Osteocyte (in vitro differentiated cells): Measurements from ENCODE around the gene ATF4. TPM values are rescaled to one million over a fixed set of nuclear protein-coding genes. Genes with fewer than 3 reads are reported as not detected.

ENCODE experiments used
- DNase-seq: peaks from one replicate; pipeline ENCODE4 v3.0.0; 2021; ENCODE audit warnings: mixed read lengths; ENCODE audit not compliant: unreplicated experiment; ENCODE audit errors: extremely low spot score
- H3K27ac Mint-ChIP-seq: one replicate; pipeline ENCODE4 v1.8.0; 2021; ENCODE audit warnings: mild to moderate bottlenecking, mixed read lengths; ENCODE audit not compliant: unreplicated experiment
- H3K27me3 Mint-ChIP-seq: one replicate; pipeline ENCODE4 v1.8.0; 2021; ENCODE audit warnings: mixed read lengths; ENCODE audit not compliant: unreplicated experiment
- H3K36me3 Mint-ChIP-seq: one replicate; pipeline ENCODE4 v1.8.0; 2021; ENCODE audit warnings: mixed read lengths; ENCODE audit not compliant: unreplicated experiment
- H3K4me1 Mint-ChIP-seq: one replicate; pipeline ENCODE4 v1.8.0; 2021; ENCODE audit warnings: mixed read lengths; ENCODE audit not compliant: unreplicated experiment
- H3K4me3 Mint-ChIP-seq: one replicate; pipeline ENCODE4 v1.8.0; 2021; ENCODE audit warnings: mild to moderate bottlenecking, moderate library complexity, mixed read lengths; ENCODE audit not compliant: unreplicated experiment
- H3K9me3 Mint-ChIP-seq: one replicate; pipeline ENCODE4 v1.8.0; 2021; ENCODE audit warnings: mixed read lengths; ENCODE audit not compliant: unreplicated experiment
- CTCF ChIP-seq: fragments of 200-600 bp; sonication (generic); IDR thresholded peaks from 2 replicates; pipeline ENCODE4 v1.5.0; 2021; ENCODE audit warnings: antibody characterized with exemption, mild to moderate bottlenecking, moderate library complexity
- long read RNA-seq: library from polyadenylated mRNA; unstranded; transcript quantifications from one replicate; pipeline ENCODE4 v2.0.0, GENCODE V29; 2021
- total RNA-seq: library from RNA; stranded (reverse); gene quantifications from 2 replicates; pipeline ENCODE4 v1.2.1, GENCODE V29; 2021

The ATF4 gene
- 408 and 440 TPM in 2 replicates for total RNA-seq
- long read RNA-seq, transcript ATF4-202 (3 exons, 1,419 nt): major isoform, 1,656 of 1,686 reads
- long read RNA-seq, transcript ATF4-201 (2 exons, 2,019 nt): minor isoform, 10 of 1,686 reads
- long read RNA-seq, partial matches to known transcripts: 8 of 1,686 reads
- long read RNA-seq, other reads (novel, unspliced or antisense): 10 of 1,686 reads

DNA sequence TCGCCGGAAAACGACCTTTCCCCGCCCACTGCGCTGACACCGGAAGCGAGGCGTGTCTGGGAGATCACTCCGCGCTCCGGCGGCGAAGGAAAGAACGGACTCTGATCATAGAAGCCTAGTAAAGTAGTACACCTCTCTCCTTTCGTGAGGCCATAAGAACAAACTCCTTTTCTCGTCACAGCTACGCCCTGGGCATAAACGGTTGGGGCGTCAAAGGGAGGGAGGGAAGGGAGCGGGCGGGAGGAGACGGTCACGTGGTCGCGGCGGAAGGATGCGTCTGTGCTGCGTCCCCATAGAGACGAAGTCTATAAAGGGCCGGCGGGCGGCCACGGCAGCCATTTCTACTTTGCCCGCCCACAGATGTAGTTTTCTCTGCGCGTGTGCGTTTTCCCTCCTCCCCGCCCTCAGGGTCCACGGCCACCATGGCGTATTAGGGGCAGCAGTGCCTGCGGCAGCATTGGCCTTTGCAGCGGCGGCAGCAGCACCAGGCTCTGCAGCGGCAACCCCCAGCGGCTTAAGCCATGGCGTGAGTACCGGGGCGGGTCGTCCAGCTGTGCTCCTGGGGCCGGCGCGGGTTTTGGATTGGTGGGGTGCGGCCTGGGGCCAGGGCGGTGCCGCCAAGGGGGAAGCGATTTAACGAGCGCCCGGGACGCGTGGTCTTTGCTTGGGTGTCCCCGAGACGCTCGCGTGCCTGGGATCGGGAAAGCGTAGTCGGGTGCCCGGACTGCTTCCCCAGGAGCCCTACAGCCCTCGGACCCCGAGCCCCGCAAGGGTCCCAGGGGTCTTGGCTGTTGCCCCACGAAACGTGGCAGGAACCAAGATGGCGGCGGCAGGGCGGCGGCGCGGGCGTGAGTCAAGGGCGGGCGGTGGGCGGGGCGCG lies at the start of gene ATF4:
ATF4 (plus strand) TSS at position 337 of the 880 bp plus-strand sequence. CDS start 884 bp downstream, outside the sequence.
- H3K27ac Mint-ChIP-seq: peak within 1 kb of the TSS; percentile 95
- peaks cover 43% of the 10 kb centered on the region for H3K36me3 Mint-ChIP-seq
- H3K9me3 Mint-ChIP-seq: no peaks in the 10 kb centered on the region
- TF ChIP-seq CTCF: no peak
- H3K4me3 Mint-ChIP-seq: peak within 1 kb of the TSS; percentile 92
- H3K4me1 Mint-ChIP-seq: peaks cover 53% of the 10 kb centered on the region
- H3K27me3 Mint-ChIP-seq: no peaks in the 10 kb centered on the region
- DNase-seq: peak; percentile 95

DNA sequence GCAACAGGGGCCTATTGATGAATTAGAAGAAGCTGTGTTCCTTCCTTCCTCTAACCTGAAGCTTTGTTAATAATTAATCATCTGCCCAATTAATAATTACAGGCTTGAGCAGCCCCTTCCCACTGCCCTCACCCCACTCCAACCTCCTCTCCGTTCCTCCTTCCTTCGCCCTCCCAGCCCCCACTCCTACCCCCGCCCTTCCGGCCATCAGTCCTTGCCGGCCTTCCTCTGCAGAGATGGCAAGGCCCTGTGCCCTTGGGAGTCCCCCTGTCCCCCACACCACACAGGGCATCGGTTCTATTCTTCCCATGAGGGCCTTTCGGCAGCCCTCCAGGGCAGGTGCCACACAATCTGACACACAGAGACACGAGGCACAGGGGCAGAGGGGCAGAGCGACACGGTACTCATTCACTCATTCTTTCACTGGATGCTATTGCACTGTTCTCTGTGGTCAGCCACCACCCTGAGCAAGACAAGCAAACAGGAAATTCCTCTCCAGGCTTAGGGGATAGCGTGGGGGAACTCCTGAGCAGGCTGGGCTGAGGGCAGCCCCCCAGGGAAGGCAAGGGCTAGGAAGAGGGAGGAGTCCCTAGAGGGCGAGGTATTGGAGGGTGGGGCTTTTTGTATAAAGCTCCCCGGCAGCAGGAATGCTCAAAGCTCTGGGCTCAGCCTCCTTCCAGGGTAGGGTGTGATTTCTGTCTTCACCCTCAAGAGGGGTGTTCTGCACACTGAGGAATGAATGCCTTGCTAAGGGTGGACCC lies 48.8 kb upstream of the ATF4 start:
- peak overlapping the region; percentile 85 for H3K27ac Mint-ChIP-seq
- H3K4me3 Mint-ChIP-seq: peak overlapping the region; percentile 30
- H3K9me3 Mint-ChIP-seq: no peaks in the 10 kb centered on the region
- TF ChIP-seq CTCF: peak; percentile 7
- H3K4me1 Mint-ChIP-seq: peaks cover 75% of the 10 kb centered on the region
- no peak for DNase-seq
- no peaks in the 10 kb centered on the region for H3K36me3 Mint-ChIP-seq
- no peaks in the 10 kb centered on the region for H3K27me3 Mint-ChIP-seq

- H3K4me3 Mint-ChIP-seq: no peak overlapping the region
- peak overlapping the region; percentile 85 for H3K27ac Mint-ChIP-seq
Observed at GRCh38 chr22:39472570-39473556, 47.5 kb upstream of the ATF4 start.

GRCh38 chr22:39473851-39474250 lies 46.5 kb upstream of the ATF4 start:
- TF ChIP-seq CTCF: no peak
- H3K4me1 Mint-ChIP-seq: peaks cover 64% of the 10 kb centered on the region
- no peaks in the 10 kb centered on the region for H3K36me3 Mint-ChIP-seq
- no peak overlapping the region for H3K27ac Mint-ChIP-seq
- no peak for DNase-seq
- H3K4me3 Mint-ChIP-seq: peak overlapping the region; percentile 10
- H3K9me3 Mint-ChIP-seq: no peaks in the 10 kb centered on the region
- no peaks in the 10 kb centered on the region for H3K27me3 Mint-ChIP-seq

More at GRCh38 chr22:39472570-39473556, 47.5 kb upstream of the ATF4 start:
- TF ChIP-seq CTCF: no peak
- Mint-ChIP-seq H3K36me3 (no peaks in the 10 kb centered on the region), H3K4me1 (peaks cover 65% of the 10 kb centered on the region), H3K27me3 (no peaks in the 10 kb centered on the region), H3K9me3 (no peaks in the 10 kb centered on the region)
- DNase-seq: no peak
